Measurements from ENCODE around the gene APCDD1L.

DNA sequence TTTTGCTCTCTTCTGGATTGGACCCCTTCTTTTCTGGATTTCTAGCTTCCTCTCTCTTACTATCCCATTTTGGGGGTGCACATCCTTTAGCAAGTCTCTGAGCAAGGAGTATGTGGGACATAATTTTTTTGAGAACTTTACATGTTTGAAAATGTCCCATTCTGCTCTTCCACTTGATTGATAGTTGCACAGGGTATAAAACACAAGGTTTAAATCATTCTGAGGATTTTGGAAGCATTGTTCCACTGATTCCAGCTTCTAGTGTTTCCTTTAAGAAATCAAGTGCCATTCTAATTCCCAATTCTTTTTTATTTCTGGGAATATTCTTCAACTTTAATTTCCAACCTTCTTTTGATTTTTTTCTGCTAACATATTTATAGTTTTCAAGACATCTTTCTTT lies 60.7 kb downstream of the APCDD1L start:
- TF ChIP-seq REST (IDR thresholded peaks at IDR 0.05; ENCODE audit: insufficient replicate concordance, low read depth) (no peak), POLR2AphosphoS5 (IDR thresholded peaks at IDR 0.05; ENCODE audit: low read depth) (no peak), GABPA (IDR thresholded peaks at IDR 0.05; ENCODE audit: low read depth) (no peak)
- TF ChIP-seq, protein P1, sequence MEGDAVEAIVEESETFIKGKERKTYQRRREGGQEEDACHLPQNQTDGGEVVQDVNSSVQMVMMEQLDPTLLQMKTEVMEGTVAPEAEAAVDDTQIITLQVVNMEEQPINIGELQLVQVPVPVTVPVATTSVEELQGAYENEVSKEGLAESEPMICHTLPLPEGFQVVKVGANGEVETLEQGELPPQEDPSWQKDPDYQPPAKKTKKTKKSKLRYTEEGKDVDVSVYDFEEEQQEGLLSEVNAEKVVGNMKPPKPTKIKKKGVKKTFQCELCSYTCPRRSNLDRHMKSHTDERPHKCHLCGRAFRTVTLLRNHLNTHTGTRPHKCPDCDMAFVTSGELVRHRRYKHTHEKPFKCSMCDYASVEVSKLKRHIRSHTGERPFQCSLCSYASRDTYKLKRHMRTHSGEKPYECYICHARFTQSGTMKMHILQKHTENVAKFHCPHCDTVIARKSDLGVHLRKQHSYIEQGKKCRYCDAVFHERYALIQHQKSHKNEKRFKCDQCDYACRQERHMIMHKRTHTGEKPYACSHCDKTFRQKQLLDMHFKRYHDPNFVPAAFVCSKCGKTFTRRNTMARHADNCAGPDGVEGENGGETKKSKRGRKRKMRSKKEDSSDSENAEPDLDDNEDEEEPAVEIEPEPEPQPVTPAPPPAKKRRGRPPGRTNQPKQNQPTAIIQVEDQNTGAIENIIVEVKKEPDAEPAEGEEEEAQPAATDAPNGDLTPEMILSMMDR (IDR thresholded peaks at IDR 0.05; ENCODE audit: insufficient read depth, low read length): no peak

All from HL-60 (cell line).